Ishikawa (cell line): ENCODE results near the gene ARHGEF28.

Source experiments
- CEBPB ChIP-seq: IDR thresholded peaks from 2 replicates; pipeline ENCODE4 v1.6.1; 2012
- CREB1 ChIP-seq: IDR thresholded peaks from 2 replicates; pipeline ENCODE4 v1.6.1; 2012; ENCODE audit warnings: low read depth
- EGR1 ChIP-seq: IDR thresholded peaks from 2 replicates; pipeline ENCODE4 v1.6.1; 2012
- EP300 ChIP-seq: IDR thresholded peaks from 2 replicates; pipeline ENCODE4 v1.6.1; 2012; ENCODE audit warnings: borderline replicate concordance
- FOXM1 ChIP-seq: IDR thresholded peaks from 2 replicates; pipeline ENCODE4 v1.6.1; 2012; ENCODE audit warnings: low read depth, borderline replicate concordance
- MAX ChIP-seq: IDR thresholded peaks from 2 replicates; pipeline ENCODE4 v1.6.1; 2012
- NFIC ChIP-seq: IDR thresholded peaks from 2 replicates; pipeline ENCODE4 v1.6.1; 2012
- RAD21 ChIP-seq: IDR thresholded peaks from 2 replicates; pipeline ENCODE4 v1.6.1; 2012; ENCODE audit warnings: low read depth
- REST ChIP-seq: IDR thresholded peaks from 2 replicates; pipeline ENCODE4 v1.6.1; 2012; ENCODE audit warnings: low read depth, mild to moderate bottlenecking
- TAF1 ChIP-seq: IDR thresholded peaks from 2 replicates; pipeline ENCODE4 v1.6.1; 2012; ENCODE audit warnings: low read depth, mild to moderate bottlenecking
- TCF12 ChIP-seq: IDR thresholded peaks from 2 replicates; pipeline ENCODE4 v1.6.1; 2012; ENCODE audit warnings: low read depth
- TEAD4 ChIP-seq: IDR thresholded peaks from 2 replicates; pipeline ENCODE4 v1.6.1; 2012
- USF1 ChIP-seq: IDR thresholded peaks from 2 replicates; pipeline ENCODE4 v1.6.1; 2012
- YY1 ChIP-seq: IDR thresholded peaks from 2 replicates; pipeline ENCODE4 v1.6.1; 2012; ENCODE audit warnings: low read depth
- ZBTB7A ChIP-seq: IDR thresholded peaks from 2 replicates; pipeline ENCODE4 v1.6.1; 2012; ENCODE audit warnings: low read depth

ARHGEF28 gene

DNA sequence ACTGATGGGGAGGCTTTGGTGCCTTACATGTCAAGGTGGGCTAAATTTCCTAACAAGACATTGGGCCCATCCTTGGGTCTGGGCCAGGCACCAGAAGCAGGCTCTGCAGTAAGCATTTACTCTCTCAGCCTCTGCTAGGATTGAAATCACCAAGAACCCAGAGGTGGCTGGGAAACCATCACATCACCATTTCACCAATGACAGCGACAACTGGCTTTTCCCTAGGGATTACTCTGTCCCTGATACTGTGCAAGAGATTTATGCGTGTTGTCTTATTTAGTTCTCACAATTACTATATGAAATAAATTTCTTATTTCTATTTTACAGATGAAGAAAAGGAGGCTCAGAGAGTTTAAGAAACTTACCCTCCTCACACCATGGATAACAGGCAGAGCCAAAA, 342.2 kb downstream of the ARHGEF28 start:
- TF ChIP-seq NFIC: no peak
- no peak for TF ChIP-seq RAD21
- no peak for TF ChIP-seq ZBTB7A
- TF ChIP-seq TEAD4: no peak
- no peak for TF ChIP-seq FOXM1
- no peak for TF ChIP-seq EGR1
- TF ChIP-seq YY1: no peak
- TF ChIP-seq TCF12: no peak
- no peak for TF ChIP-seq TAF1
- no peak for TF ChIP-seq REST
- TF ChIP-seq MAX: no peak
- no peak for TF ChIP-seq CREB1
- no peak for TF ChIP-seq CEBPB
- no peak for TF ChIP-seq USF1
- TF ChIP-seq EP300: no peak

DNA sequence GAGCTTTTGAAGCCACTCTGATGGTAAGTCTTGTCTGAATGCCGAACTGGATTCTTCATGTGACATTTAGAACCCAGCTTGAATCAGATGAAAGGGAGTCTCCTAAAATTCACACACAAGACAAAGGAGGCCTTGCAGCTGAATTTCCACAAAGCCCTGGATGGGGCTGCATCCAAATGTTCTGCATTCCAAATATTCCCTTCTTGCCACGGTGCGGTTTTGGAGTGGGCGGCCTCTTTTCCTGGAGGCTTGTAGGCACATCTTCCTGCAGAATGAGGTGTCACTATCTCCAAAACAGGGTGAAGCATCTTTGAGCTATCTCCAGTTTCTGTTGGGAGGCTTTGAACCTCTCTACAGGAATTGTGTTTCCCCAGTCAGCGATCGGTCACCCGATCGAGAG, 342.7 kb downstream of the ARHGEF28 start:
- no peak for TF ChIP-seq NFIC
- TF ChIP-seq YY1: no peak
- no peak for TF ChIP-seq TEAD4
- TF ChIP-seq TCF12: no peak
- TF ChIP-seq MAX: no peak
- no peak for TF ChIP-seq TAF1
- TF ChIP-seq ZBTB7A: no peak
- no peak for TF ChIP-seq EP300
- no peak for TF ChIP-seq USF1
- TF ChIP-seq REST: no peak
- TF ChIP-seq EGR1: no peak
- no peak for TF ChIP-seq RAD21
- no peak for TF ChIP-seq CREB1
- TF ChIP-seq CEBPB: no peak

DNA sequence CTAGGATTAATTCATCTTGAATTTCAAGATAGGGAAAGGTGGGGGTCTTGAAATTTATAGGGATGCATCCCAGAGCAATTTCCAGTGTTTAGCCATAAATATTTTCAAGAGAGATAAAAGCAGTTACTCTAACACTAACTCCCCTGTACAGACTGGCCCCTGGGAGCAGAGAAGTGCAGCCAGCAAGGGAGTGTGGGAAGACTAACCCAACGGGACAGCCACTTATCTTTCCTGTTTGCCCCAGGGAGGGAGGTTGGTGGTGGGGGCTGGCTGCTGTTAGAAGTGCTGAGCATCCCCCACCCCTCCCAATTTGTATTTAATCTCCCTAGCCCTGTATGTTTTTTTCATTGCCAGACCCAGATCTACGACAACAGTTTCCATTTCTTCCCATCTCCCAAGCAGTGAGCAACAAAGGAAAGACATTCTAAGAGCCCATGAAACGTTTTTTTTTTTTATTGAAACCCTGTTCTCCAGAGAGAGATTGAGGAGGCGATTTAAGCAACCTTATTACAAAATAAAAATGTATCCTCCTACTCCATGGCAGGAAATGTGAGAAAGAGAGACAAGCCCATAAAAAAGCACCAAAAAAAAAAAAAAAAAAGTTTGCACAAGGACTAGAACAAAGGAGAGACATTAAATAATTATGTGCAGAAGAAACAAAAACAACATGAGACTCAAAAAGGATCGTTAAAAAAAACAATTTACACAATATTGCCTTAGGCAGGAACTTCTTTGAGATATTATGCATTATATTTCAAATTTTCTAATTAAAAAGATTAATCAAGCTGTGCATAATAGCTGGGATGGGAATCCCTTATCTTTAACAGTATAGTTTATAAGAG, 343.4 kb downstream of the ARHGEF28 start:
- no peak for TF ChIP-seq YY1
- no peak for TF ChIP-seq REST
- TF ChIP-seq EP300: no peak
- no peak for TF ChIP-seq MAX
- no peak for TF ChIP-seq RAD21

- TF ChIP-seq MAX: no peak
- no peak for TF ChIP-seq NFIC
- no peak for TF ChIP-seq RAD21
- TF ChIP-seq TAF1: no peak
- TF ChIP-seq CREB1: no peak
- TF ChIP-seq USF1: no peak
These were observed 345.3 kb downstream of the ARHGEF28 start for GRCh38 chr5:73971326-73971725.
